Heart right ventricle (tissue), 16 donors: ENCODE measurements around the gene HS1BP3. TPM values are rescaled to one million over a fixed set of nuclear protein-coding genes. Genes with fewer than 3 reads are reported as not detected.

Source experiments
- ATAC-seq, 8 donors: fragments of 200-7000 bp; cut with Tn5 transposase; one replicate each; pipeline ENCODE4 v1.9.1; 2020; ENCODE audit warnings: mild to moderate bottlenecking in 8 of 8, moderate library complexity in 8 of 8, moderate number of reproducible peaks in 1 of 8
- DNase-seq, 2 donors: peaks; one replicate each; pipeline ENCODE4 v3.0.0-alpha.2; 2020
- H3K27ac ChIP-seq, 10 donors: fragments of 200-600 bp; sonication (generic) in 2 of 10; one replicate each; pipeline versions ENCODE4 v1.5.0 to v1.8.0; 2020 to 2022; ENCODE audit warnings: mild to moderate bottlenecking in 3 of 10
- H3K27me3 ChIP-seq, 7 donors: fragments of 200-600 bp; one replicate each; pipeline ENCODE4 v1.8.0; 2021 to 2022; ENCODE audit warnings: mild to moderate bottlenecking in 2 of 7
- H3K36me3 ChIP-seq, 9 donors: fragments of 200-600 bp; sonication (generic) in 1 of 9; one replicate each; pipeline versions ENCODE4 v1.5.0 to v1.8.0; 2020 to 2022; ENCODE audit warnings: mild to moderate bottlenecking in 2 of 9
- H3K4me1 ChIP-seq, 9 donors: fragments of 200-600 bp; sonication (generic) in 1 of 9; one replicate each; pipeline versions ENCODE4 v1.5.0 to v1.8.0; 2020 to 2022; ENCODE audit warnings: mild to moderate bottlenecking in 4 of 9
- H3K4me3 ChIP-seq, 10 donors: fragments of 200-600 bp; sonication (generic) in 2 of 10; one replicate each; pipeline versions ENCODE4 v1.5.0 to v1.8.0; 2020 to 2022; ENCODE audit warnings: mild to moderate bottlenecking in 7 of 10, moderate library complexity in 2 of 10
- H3K9me3 ChIP-seq, 11 donors: fragments of 200-600 bp in 10 of 11; sonication (generic) in 2 of 11; one replicate each; pipeline versions ENCODE4 v1.5.0 to v1.8.0; 2013 to 2022; ENCODE audit warnings: mild to moderate bottlenecking in 2 of 11, control low read depth in 1 of 11, moderate library complexity in 1 of 11
- WGBS, 2 donors: extraction: QIAGEN DNeasy Blood & Tissue Kit; methylation state at CpG; one replicate each; pipeline ENCODE4 v1.1.7; 2013; ENCODE audit warnings: inconsistent platforms in 1 of 2; 5-methylcytosine and 5-hydroxymethylcytosine counted together
- intact Hi-C, 10 donors: fragments of 100-400 bp; cut with DNase I; formaldehyde crosslinking; loops; one replicate each; pipeline versions ENCODE4 v1.11.1 to v1.14.2; 2022
- polyA plus RNA-seq, 2 donors: library from polyadenylated mRNA; stranded (reverse); fragments of 200-250 nt; gene quantifications; one replicate each; pipeline ENCODE4 v1.2.3, GENCODE V29; 2013
- total RNA-seq, 10 donors: library from RNA; stranded (reverse); fragmentation: NEBNext Ultra II Directional in 3 of 10; extraction: Animal tissue kit (Norgen Biotek cat#: 25700) in 3 of 10; gene quantifications; one replicate each; pipeline versions ENCODE4 v1.2.1 to v1.2.4, GENCODE V29; 2021 to 2023
- TF ChIP-seq, protein P1 (sequence below), 9 donors: fragments of 200-600 bp; sonication (generic) in 2 of 9; IDR thresholded peaks; one replicate each; pipeline versions ENCODE4 v1.5.0 to v1.8.0; 2021 to 2022; ENCODE audit warnings: antibody characterized with exemption in 9 of 9, mild to moderate bottlenecking in 5 of 9, moderate library complexity in 1 of 9
- donor health status: Arrhythmogenic right ventricular cardiomyopathy.
- donor health status: ischemic (EF 13 %, LVEDD 7.1; RV severe dilation, severe dysfunction).
- donor health status: healthy with polysubstance abuse.
- donor health status: DM: no; HTN: yes; CAD: no.
- donor health status: DM: no; HTN: no; CAD: no.
- donor health status: ischemic (EF 25% LVEDD 6.9; RV normal size, moderate dysfunction).
- donor health status: ischemic (EF 25% LVEDD 5.7; RV mildly dilated, moderate dysfunction).
- donor health status: healthy.
- donor health status: DM: yes; HTN: yes; CAD: no.
- donor health status: Ischemic cardiomyopathy.
- donor health status: ischemic (EF 35%, LVEDD 5.7; RV mildly dilated, moderate dysfunction).
- donor health status: nonischemic (EF 11% LVEDD 7.7; RV severe dilation, severe dysfunction).
- donor health status: DM: yes; HTN: yes; CAD: no.
- donor health status: PGD.
- donor health status: ischemic (EF 29% LVEDD 5.4; RV normal size, mild dysfunction).
- donor health status: nonischemic (EF 23%, LVEDD 6.1; RV moderate dilation, normal function).

The HS1BP3 gene
- total and polyA plus RNA-seq, 12 donors: 11.3 to 26.3 (median 16.5) TPM

DNA sequence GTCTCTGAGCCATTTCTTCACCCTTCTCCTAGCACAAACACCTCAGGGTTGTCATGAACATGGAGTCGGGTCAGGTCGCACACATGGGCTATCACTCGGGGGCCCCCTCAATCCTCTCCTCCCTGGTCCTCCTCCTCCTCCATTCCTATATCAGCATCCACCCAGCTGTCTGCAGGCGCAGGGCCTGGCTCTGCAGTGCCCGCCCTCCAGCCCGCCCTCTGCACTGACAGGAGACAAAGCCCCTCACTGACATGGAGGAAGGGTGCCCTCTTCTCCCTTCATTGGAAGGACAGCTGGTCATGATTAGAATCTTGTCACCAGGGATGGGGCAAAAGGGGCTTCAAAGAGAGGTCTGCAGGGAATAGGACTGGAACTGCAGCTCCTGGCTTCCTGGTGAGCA lies 21.7 kb downstream of the HS1BP3 start:
- no peak for ATAC-seq
- peaks cover 19 to 50% (median 43%) of the 10 kb centered on the region in 9 donors for H3K4me1 ChIP-seq
- TF ChIP-seq, protein P1, sequence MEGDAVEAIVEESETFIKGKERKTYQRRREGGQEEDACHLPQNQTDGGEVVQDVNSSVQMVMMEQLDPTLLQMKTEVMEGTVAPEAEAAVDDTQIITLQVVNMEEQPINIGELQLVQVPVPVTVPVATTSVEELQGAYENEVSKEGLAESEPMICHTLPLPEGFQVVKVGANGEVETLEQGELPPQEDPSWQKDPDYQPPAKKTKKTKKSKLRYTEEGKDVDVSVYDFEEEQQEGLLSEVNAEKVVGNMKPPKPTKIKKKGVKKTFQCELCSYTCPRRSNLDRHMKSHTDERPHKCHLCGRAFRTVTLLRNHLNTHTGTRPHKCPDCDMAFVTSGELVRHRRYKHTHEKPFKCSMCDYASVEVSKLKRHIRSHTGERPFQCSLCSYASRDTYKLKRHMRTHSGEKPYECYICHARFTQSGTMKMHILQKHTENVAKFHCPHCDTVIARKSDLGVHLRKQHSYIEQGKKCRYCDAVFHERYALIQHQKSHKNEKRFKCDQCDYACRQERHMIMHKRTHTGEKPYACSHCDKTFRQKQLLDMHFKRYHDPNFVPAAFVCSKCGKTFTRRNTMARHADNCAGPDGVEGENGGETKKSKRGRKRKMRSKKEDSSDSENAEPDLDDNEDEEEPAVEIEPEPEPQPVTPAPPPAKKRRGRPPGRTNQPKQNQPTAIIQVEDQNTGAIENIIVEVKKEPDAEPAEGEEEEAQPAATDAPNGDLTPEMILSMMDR (IDR thresholded peaks at IDR 0.05): no peak
- no peak for DNase-seq
- WGBS, 2 donors: 78 to 83% methylated on average over 6 of the region's 6 CpGs
- no peaks in the 10 kb centered on the region for H3K9me3 ChIP-seq
- intact Hi-C loops: no loop called here
- H3K4me3 ChIP-seq: no peak overlapping the region
- no peak overlapping the region for H3K27ac ChIP-seq
- peaks cover 0 to 39% (median 5%) of the 10 kb centered on the region in 9 donors for H3K36me3 ChIP-seq
- no peaks in the 10 kb centered on the region for H3K27me3 ChIP-seq

DNA sequence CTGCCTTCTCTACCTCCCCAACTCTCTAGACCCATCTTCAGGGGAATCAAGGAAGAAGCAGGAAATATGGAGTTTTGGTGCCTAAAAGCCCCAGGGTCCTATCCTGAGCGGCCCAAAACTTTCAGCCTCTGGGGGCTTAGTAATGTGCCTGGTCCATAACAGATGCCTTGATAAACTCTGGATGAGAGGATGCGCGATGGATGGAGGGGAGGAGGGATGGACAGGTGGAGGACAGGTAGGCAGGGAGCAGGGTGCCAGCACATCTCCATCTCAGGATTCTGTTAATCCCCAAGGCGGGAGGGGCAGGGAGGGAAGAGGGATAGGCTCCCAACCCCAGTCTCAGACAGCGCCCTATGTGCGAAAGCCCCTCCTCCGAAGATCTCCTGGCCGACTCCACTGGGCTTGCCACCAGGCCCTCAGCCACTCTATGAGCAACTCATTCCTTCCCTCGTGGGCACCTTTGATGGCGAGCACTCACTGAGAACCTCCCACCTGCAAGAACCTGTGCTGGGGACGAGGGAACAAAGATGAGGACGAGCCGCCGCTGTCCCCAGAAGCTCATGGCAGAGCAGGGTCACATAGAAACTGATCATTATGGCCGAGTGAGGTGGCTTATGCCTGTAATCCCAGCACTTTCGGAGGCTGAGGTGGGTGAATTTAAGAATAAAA lies 23.1 kb downstream of the HS1BP3 start:
- Histone ChIP-seq H3K27ac (peak overlapping the region in 5 of 10 donors; percentile 85 to 98 (median 97)), H3K27me3 (no peaks in the 10 kb centered on the region), H3K36me3 (peaks cover 0 to 46% (median 5%) of the 10 kb centered on the region in 9 donors), H3K9me3 (no peaks in the 10 kb centered on the region), H3K4me3 (no peak overlapping the region), H3K4me1 (peaks cover 17 to 51% (median 47%) of the 10 kb centered on the region in 9 donors)
- ATAC-seq: no peak
- TF ChIP-seq, protein P1 (IDR thresholded peaks at IDR 0.05): no peak
- no peak for DNase-seq
- intact Hi-C loops: no loop called here
- 93% methylated on average over 16 of the region's 16 CpGs for WGBS, 2 donors

GRCh38 chr2:20626698-20627513 lies 24.0 kb downstream of the HS1BP3 start:
- TF ChIP-seq, protein P1 (IDR thresholded peaks at IDR 0.05): no peak
- intact Hi-C loops: no loop called here
- Histone ChIP-seq H3K27me3 (no peaks in the 10 kb centered on the region), H3K4me3 (no peak overlapping the region), H3K36me3 (peaks cover 0 to 50% (median under 1%) of the 10 kb centered on the region in 9 donors), H3K27ac (peak overlapping the region; percentile 30 to 98 (median 86)), H3K9me3 (no peaks in the 10 kb centered on the region), H3K4me1 (peaks cover 17 to 61% (median 56%) of the 10 kb centered on the region in 9 donors)
- ATAC-seq (no peak), DNase-seq (no peak)
- 82 to 86% methylated on average over 20 of the region's 20 CpGs for WGBS, 2 donors

- ATAC-seq (no peak), DNase-seq (no peak)
- Histone ChIP-seq H3K4me3 (peak overlapping the region in 1 of 10 donors; percentile 1), H3K9me3 (no peaks in the 10 kb centered on the region), H3K4me1 (peaks cover 17 to 66% (median 59%) of the 10 kb centered on the region in 9 donors), H3K27ac (peak overlapping the region; percentile 30 to 98 (median 86)), H3K27me3 (no peaks in the 10 kb centered on the region), H3K36me3 (peaks cover 0 to 55% (median 0%) of the 10 kb centered on the region in 9 donors)
- intact Hi-C loops: no loop called here
- TF ChIP-seq, protein P1 (IDR thresholded peaks at IDR 0.05): no peak
- WGBS, 2 donors: 95 to 97% methylated on average over 2 of the region's 2 CpGs
Observed at GRCh38 chr2:20626392-20626697, 24.6 kb downstream of the HS1BP3 start.
